Activated CD4-positive, alpha-beta T cell treated with anti-CD3 and anti-CD28 coated beads for 4 hours (primary cell): ENCODE results near the gene ZNF530.

Experiments
- DNase-seq, 2 donors: peaks; one replicate each; pipeline ENCODE4 v3.0.0-alpha.2; 2020

Gene ZNF530

GRCh38 chr19:57615346-57615745, 15.7 kb downstream of the ZNF530 start:
- no peak for DNase-seq

- DNase-seq, result no peak
Observed at GRCh38 chr19:57620673-57621348, 21.1 kb downstream of the ZNF530 start.

- no peak for DNase-seq
Observed at GRCh38 chr19:57623091-57623490, 23.4 kb downstream of the ZNF530 start.

- peak; percentile 80 to 87 for DNase-seq
Observed at GRCh38 chr19:57632987-57633831, 33.5 kb downstream of the ZNF530 start, which contains the start of gene ZNF211. Gene ZNF211, plus strand, starts transcription at chr19:57633168. Its CDS starts 179 bp downstream, at chr19:57633347.

- no peak for DNase-seq
Observed at GRCh38 chr19:57633832-57634131, 34.1 kb downstream of the ZNF530 start.

- no peak for DNase-seq
Observed at GRCh38 chr19:57637379-57637778, 37.7 kb downstream of the ZNF530 start.

- DNase-seq, result no peak
Observed at GRCh38 chr19:57641715-57642234, 42.1 kb downstream of the ZNF530 start.

GRCh38 chr19:57642396-57643046, 42.8 kb downstream of the ZNF530 start:
- no peak for DNase-seq

GRCh38 chr19:57643734-57644133, 44.0 kb downstream of the ZNF530 start:
- DNase-seq, result no peak

GRCh38 chr19:57648331-57649003, 48.8 kb downstream of the ZNF530 start:
- DNase-seq, result no peak

GRCh38 chr19:57651654-57651996, 51.9 kb downstream of the ZNF530 start:
- no peak for DNase-seq

GRCh38 chr19:57653689-57654088, 54.0 kb downstream of the ZNF530 start:
- DNase-seq, result no peak

GRCh38 chr19:57655443-57655842, 55.8 kb downstream of the ZNF530 start:
- DNase-seq, result no peak

GRCh38 chr19:57656346-57656745, 56.7 kb downstream of the ZNF530 start:
- no peak for DNase-seq
